Measurements from ENCODE around the gene HDAC9. TPM values are rescaled to one million over a fixed set of nuclear protein-coding genes. Genes with fewer than 3 reads are reported as not detected.
A peak's percentile ranks its signal among the peaks of the same experiment; 100 is the strongest.

The HDAC9 gene
- polyA plus RNA-seq, 1 of the 3 experiments (the other 2 are of a cell fraction) = 11.6 TPM

DNA sequence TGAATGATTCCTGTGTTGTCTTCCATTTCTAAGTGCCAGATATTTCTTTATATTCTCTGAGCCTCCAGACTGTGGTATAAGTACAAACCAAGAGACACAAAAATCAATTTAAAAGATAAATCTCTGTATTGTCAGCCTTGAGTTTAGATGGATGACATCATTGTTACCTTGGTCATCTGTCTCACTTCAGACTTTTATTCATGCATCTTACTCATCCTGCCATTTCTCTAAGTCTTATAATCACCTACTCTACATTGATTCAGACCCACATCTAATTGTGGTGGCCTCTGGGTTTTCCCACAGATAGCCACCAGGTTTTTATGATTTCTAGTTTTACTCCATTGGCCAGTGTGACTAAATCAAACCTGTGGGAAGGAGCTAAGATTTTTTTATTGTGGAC, 26.8 kb upstream of the HDAC9 start:
- no peak overlapping the region for H3K9ac ChIP-seq
- H3K79me2 ChIP-seq (ENCODE audit: insufficient read depth) = no peaks in the 10 kb centered on the region
- CTCF ChIA-PET = interaction anchor here (1.3 to 1.8 kb wide), 2 partner anchors 9 to 116 kb away, joined by 3 to 4 read pairs; no protein-coding TSS in a partner anchor
- no peak overlapping the region for H3K4me3 ChIP-seq (ENCODE audit: low read depth in 2 of 2, low read length in 1 of 2)
- POLR2A ChIA-PET = no interaction called here
- no peak overlapping the region for H2AFZ ChIP-seq (ENCODE audit: low read depth)
- no peaks in the 10 kb centered on the region for H4K20me1 ChIP-seq (ENCODE audit: insufficient read depth)
- no peak overlapping the region for H3K27ac ChIP-seq (ENCODE audit: low read depth in 2 of 2, low read length in 1 of 2)
- H3K4me2 ChIP-seq = no peak overlapping the region
- DNase-seq = no peak
- H3K9me2 ChIP-seq = no peaks in the 10 kb centered on the region
- H3F3A ChIP-seq (replicated peaks; ENCODE audit: insufficient read depth) = no peaks in the 10 kb centered on the region
- no peaks in the 10 kb centered on the region for H3K27me3 ChIP-seq (ENCODE audit: insufficient read depth)
- no peaks in the 10 kb centered on the region for H3K36me3 ChIP-seq (replicated peaks in 1 of 2; ENCODE audit: control insufficient read depth in 1 of 2, insufficient read depth in 2 of 2, low read length in 1 of 2)
- TF ChIP-seq, protein P1, sequence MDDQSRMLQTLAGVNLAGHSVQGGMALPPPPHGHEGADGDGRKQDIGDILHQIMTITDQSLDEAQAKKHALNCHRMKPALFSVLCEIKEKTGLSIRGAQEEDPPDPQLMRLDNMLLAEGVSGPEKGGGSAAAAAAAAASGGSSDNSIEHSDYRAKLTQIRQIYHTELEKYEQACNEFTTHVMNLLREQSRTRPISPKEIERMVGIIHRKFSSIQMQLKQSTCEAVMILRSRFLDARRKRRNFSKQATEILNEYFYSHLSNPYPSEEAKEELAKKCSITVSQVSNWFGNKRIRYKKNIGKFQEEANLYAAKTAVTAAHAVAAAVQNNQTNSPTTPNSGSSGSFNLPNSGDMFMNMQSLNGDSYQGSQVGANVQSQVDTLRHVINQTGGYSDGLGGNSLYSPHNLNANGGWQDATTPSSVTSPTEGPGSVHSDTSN (IDR thresholded peaks at IDR 0.05) = peak; percentile 52
- TF ChIP-seq, protein P2, sequence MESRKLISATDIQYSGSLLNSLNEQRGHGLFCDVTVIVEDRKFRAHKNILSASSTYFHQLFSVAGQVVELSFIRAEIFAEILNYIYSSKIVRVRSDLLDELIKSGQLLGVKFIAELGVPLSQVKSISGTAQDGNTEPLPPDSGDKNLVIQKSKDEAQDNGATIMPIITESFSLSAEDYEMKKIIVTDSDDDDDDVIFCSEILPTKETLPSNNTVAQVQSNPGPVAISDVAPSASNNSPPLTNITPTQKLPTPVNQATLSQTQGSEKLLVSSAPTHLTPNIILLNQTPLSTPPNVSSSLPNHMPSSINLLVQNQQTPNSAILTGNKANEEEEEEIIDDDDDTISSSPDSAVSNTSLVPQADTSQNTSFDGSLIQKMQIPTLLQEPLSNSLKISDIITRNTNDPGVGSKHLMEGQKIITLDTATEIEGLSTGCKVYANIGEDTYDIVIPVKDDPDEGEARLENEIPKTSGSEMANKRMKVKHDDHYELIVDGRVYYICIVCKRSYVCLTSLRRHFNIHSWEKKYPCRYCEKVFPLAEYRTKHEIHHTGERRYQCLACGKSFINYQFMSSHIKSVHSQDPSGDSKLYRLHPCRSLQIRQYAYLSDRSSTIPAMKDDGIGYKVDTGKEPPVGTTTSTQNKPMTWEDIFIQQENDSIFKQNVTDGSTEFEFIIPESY (IDR thresholded peaks at IDR 0.05; ENCODE audit: borderline replicate concordance, low read depth) = no peak
- H3K4me1 ChIP-seq (ENCODE audit: control insufficient read depth in 1 of 2, insufficient read depth in 2 of 2, low read depth in 1 of 2, low read length in 1 of 2) = peaks cover 0 to 18% of the 10 kb centered on the region in 2 experiments; a peak in 2 of 4 replicates
- H3K9me3 ChIP-seq = 0 out of 2 replicates have a peak, but pooled peaks cover 4% of the 10 kb centered on the region

DNA sequence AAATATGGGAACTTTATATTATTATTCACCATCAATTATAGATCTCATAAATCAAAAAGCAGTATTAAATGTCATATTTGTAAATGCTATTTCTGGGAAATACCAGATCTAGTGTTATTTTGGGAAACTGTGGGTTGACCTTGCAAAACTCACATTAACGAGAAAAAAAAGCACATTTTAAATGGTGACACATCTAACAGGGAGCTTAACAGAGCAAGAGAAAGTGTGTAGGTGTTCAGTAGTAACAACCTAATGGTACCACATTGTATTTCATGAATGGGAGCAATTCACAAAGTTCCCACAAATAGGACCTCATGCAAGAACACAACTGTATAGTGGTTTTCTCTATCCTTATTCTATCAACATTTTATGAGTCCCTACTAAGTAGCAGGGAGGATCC, 26.2 kb upstream of the HDAC9 start:
- H3K27me3 ChIP-seq (ENCODE audit: insufficient read depth) = no peaks in the 10 kb centered on the region
- no peak overlapping the region for H3K4me3 ChIP-seq (ENCODE audit: low read depth in 2 of 2, low read length in 1 of 2)
- no peaks in the 10 kb centered on the region for H4K20me1 ChIP-seq (ENCODE audit: insufficient read depth)
- H3K9me2 ChIP-seq = no peaks in the 10 kb centered on the region
- ChIA-PET CTCF (interaction anchor here (1.8 to 2.0 kb wide), 2 partner anchors 10 to 117 kb away, joined by 4 to 8 read pairs; no protein-coding TSS in a partner anchor), POLR2A (no interaction called here)
- H3K36me3 ChIP-seq (replicated peaks in 1 of 2; ENCODE audit: control insufficient read depth in 1 of 2, insufficient read depth in 2 of 2, low read length in 1 of 2) = no peaks in the 10 kb centered on the region
- no peaks in the 10 kb centered on the region for H3F3A ChIP-seq (replicated peaks; ENCODE audit: insufficient read depth)
- no peaks in the 10 kb centered on the region for H3K79me2 ChIP-seq (ENCODE audit: insufficient read depth)
- WGBS (ENCODE audit: low lambda C conversion rate) = 59% methylated on average over 1 of the region's 1 CpG
- no peak overlapping the region for H3K9ac ChIP-seq
- TF ChIP-seq, protein P2 (IDR thresholded peaks at IDR 0.05; ENCODE audit: borderline replicate concordance, low read depth) = no peak
- no peak overlapping the region for H2AFZ ChIP-seq (ENCODE audit: low read depth)
- no peak overlapping the region for H3K4me2 ChIP-seq
- H3K4me1 ChIP-seq (ENCODE audit: control insufficient read depth in 1 of 2, insufficient read depth in 2 of 2, low read depth in 1 of 2, low read length in 1 of 2) = peaks cover 0 to 18% of the 10 kb centered on the region in 2 experiments; a peak in 2 of 4 replicates
- no peak overlapping the region for H3K27ac ChIP-seq (ENCODE audit: low read depth in 2 of 2, low read length in 1 of 2)
- DNase-seq = no peak
- 0 out of 2 replicates have a peak, but pooled peaks cover 4% of the 10 kb centered on the region for H3K9me3 ChIP-seq

All from SK-N-SH (cell line).